Fibroblast of lung (primary cell): ENCODE measurements around the gene FUCA1. TPM values are rescaled to one million over a fixed set of nuclear protein-coding genes. Genes with fewer than 3 reads are reported as not detected.

Experiments used
- DNase-seq, 2 donors: peaks; one replicate each; pipeline versions ENCODE4 v3.0.0 to v3.0.0-alpha.2; 2010; ENCODE audit warnings: low read depth in 2 of 2
- H2AFZ ChIP-seq: 2 replicates; pipeline ENCODE4 v1.5.1; 2012; ENCODE audit warnings: low read length, control low read depth, inconsistent platforms
- H3K27ac ChIP-seq: 2 replicates; pipeline ENCODE4 v1.5.1; 2011; ENCODE audit warnings: low read length, control low read depth; ENCODE audit not compliant: insufficient read depth
- H3K27me3 ChIP-seq: 2 replicates; pipeline ENCODE4 v1.5.1; 2011; ENCODE audit warnings: mild to moderate bottlenecking, low read length; ENCODE audit not compliant: control insufficient read depth, insufficient read depth
- H3K36me3 ChIP-seq: 2 replicates; pipeline ENCODE4 v1.5.1; 2011; ENCODE audit warnings: low read length; ENCODE audit not compliant: control insufficient read depth, insufficient read depth
- H3K4me1 ChIP-seq: 2 replicates; pipeline ENCODE4 v1.5.1; 2011; ENCODE audit warnings: low read length; ENCODE audit not compliant: control insufficient read depth, insufficient read depth; ENCODE audit errors: extremely low read depth
- H3K4me2 ChIP-seq: 2 replicates; pipeline ENCODE4 v1.5.1; 2011; ENCODE audit warnings: low read length, control low read depth; ENCODE audit not compliant: insufficient read depth; ENCODE audit errors: extremely low read depth
- H3K4me3 ChIP-seq, 4 experiments: fragments of 200-600 bp in 1 of 4; sonication (generic) in 1 of 4; replicated peaks in 1 of 4; 2 replicates each; pipeline ENCODE4 v1.5.1; 2011 to 2016; ENCODE audit warnings: low read length in 4 of 4, low read depth in 3 of 4, mild to moderate bottlenecking in 3 of 4, control low read depth in 2 of 4, inconsistent platforms in 1 of 4, mixed read lengths in 1 of 4; ENCODE audit not compliant: insufficient read depth in 1 of 4; ENCODE audit errors: control extremely low read depth in 1 of 4
- H3K79me2 ChIP-seq: 2 replicates; pipeline ENCODE4 v1.5.1; 2012; ENCODE audit warnings: mild to moderate bottlenecking, low read length, inconsistent platforms; ENCODE audit not compliant: control insufficient read depth, insufficient read depth
- H3K9ac ChIP-seq: 2 replicates; pipeline ENCODE4 v1.5.1; 2011; ENCODE audit warnings: mild to moderate bottlenecking, low read length, control low read depth; ENCODE audit not compliant: insufficient read depth
- H3K9me3 ChIP-seq: 2 replicates; pipeline ENCODE4 v1.5.1; 2012; ENCODE audit warnings: low read depth, low read length; ENCODE audit not compliant: control insufficient read depth, insufficient read depth
- H4K20me1 ChIP-seq: 2 replicates; pipeline ENCODE4 v1.5.1; 2011; ENCODE audit warnings: low read length; ENCODE audit not compliant: control insufficient read depth, insufficient read depth; ENCODE audit errors: extremely low read depth
- CTCF ChIP-seq, 2 donors: IDR thresholded peaks in 1 of 2; conservative IDR thresholded peaks in 1 of 2; 1 replicate in 1 of 2; 2 replicates in 1 of 2; pipeline ENCODE4 v1.5.1; 2011 to 2012; ENCODE audit warnings: low read length in 2 of 2, control low read depth in 1 of 2, inconsistent platforms in 1 of 2, low read depth in 1 of 2, mild to moderate bottlenecking in 1 of 2
- EZH2 ChIP-seq: IDR thresholded peaks from 2 replicates; pipeline ENCODE4 v1.5.1; 2012; ENCODE audit warnings: low read length, control low read depth, mild to moderate bottlenecking; ENCODE audit errors: missing control alignments
- polyA plus RNA-seq, 2 donors: library from polyadenylated mRNA; depleted of rRNA in 1 of 2; stranded (reverse) in 1 of 2; unstranded in 1 of 2; fragments of >200 nt; gene quantifications; 2 replicates each; pipeline ENCODE4 v1.2.1, GENCODE V29; 2011 to 2012; ENCODE audit warnings: missing spikeins in 1 of 2
- total RNA-seq: library from RNA; depleted of rRNA; stranded (reverse); fragments of >200 nt; gene quantifications from 2 replicates; pipeline ENCODE4 v1.2.1, GENCODE V29; 2014

Gene FUCA1
- total and polyA plus RNA-seq, 2 donors (not counting 1 experiment from before 2014, with no cell fraction given): 4.1 to 9.7 TPM

GRCh38 chr1:23885222-23885621, 17.1 kb upstream of the FUCA1 start:
- peaks cover 7% of the 10 kb centered on the region for H3K27me3 ChIP-seq
- TF ChIP-seq CTCF (conservative IDR thresholded peaks at IDR 0.05 in 1 of 2, IDR thresholded peaks at IDR 0.05 in 1 of 2; ENCODE audit: low read depth in 1 of 2, low read length in 2 of 2): no peak
- no peak for TF ChIP-seq EZH2
- H3K9ac ChIP-seq: no peak overlapping the region
- H3K4me1 ChIP-seq: no peaks in the 10 kb centered on the region
- H2AFZ ChIP-seq: no peak overlapping the region
- no peaks in the 10 kb centered on the region for H4K20me1 ChIP-seq
- H3K4me2 ChIP-seq: no peak overlapping the region
- H3K4me3 ChIP-seq: no peak overlapping the region
- no peak overlapping the region for H3K27ac ChIP-seq
- DNase-seq: no peak
- H3K36me3 ChIP-seq: no peaks in the 10 kb centered on the region
- no peaks in the 10 kb centered on the region for H3K9me3 ChIP-seq
- no peaks in the 10 kb centered on the region for H3K79me2 ChIP-seq

GRCh38 chr1:23882746-23883145, 14.7 kb upstream of the FUCA1 start:
- Histone ChIP-seq H3K79me2 (no peaks in the 10 kb centered on the region), H3K36me3 (no peaks in the 10 kb centered on the region), H4K20me1 (no peaks in the 10 kb centered on the region), H3K4me2 (no peak overlapping the region), H3K4me1 (no peaks in the 10 kb centered on the region), H3K9ac (no peak overlapping the region), H3K9me3 (no peaks in the 10 kb centered on the region), H3K27ac (no peak overlapping the region), H3K4me3 (no peak overlapping the region), H2AFZ (no peak overlapping the region), H3K27me3 (peaks cover 7% of the 10 kb centered on the region)
- DNase-seq: no peak
- TF ChIP-seq EZH2 (no peak), CTCF (conservative IDR thresholded peaks at IDR 0.05 in 1 of 2, IDR thresholded peaks at IDR 0.05 in 1 of 2; ENCODE audit: low read depth in 1 of 2, low read length in 2 of 2) (no peak)

- H3K9ac ChIP-seq: no peak overlapping the region
- no peaks in the 10 kb centered on the region for H3K36me3 ChIP-seq
- no peak overlapping the region for H3K4me3 ChIP-seq
- no peak for TF ChIP-seq EZH2
- TF ChIP-seq CTCF (conservative IDR thresholded peaks at IDR 0.05 in 1 of 2, IDR thresholded peaks at IDR 0.05 in 1 of 2; ENCODE audit: low read depth in 1 of 2, low read length in 2 of 2): no peak
- H3K27ac ChIP-seq: no peak overlapping the region
- H3K27me3 ChIP-seq: no peaks in the 10 kb centered on the region
- H3K9me3 ChIP-seq: no peaks in the 10 kb centered on the region
- DNase-seq: no peak
- no peak overlapping the region for H2AFZ ChIP-seq
- no peak overlapping the region for H3K4me2 ChIP-seq
- H4K20me1 ChIP-seq: no peaks in the 10 kb centered on the region
- H3K4me1 ChIP-seq: no peaks in the 10 kb centered on the region
- no peaks in the 10 kb centered on the region for H3K79me2 ChIP-seq
These were observed 11.7 kb upstream of the FUCA1 start for GRCh38 chr1:23879809-23880208.
